HepG2 (cell line): Measurements from ENCODE around the gene MLLT10. TPM values are rescaled to one million over a fixed set of nuclear protein-coding genes. Genes with fewer than 3 reads are reported as not detected.

Experiments used
- BCL6 ChIP-seq: IDR thresholded peaks from 2 replicates; pipeline ENCODE4 v1.6.1; 2016; ENCODE audit warnings: missing genetic modification reagents, missing compliant biosample characterization
- ERF ChIP-seq: IDR thresholded peaks from 2 replicates; pipeline ENCODE4 v1.6.1; 2018; ENCODE audit warnings: missing biosample characterization, missing genetic modification reagents
- FOXK2 ChIP-seq: fragments of 450-650 bp; IDR thresholded peaks from 2 replicates; pipeline ENCODE4 v1.6.1; 2016
- FOXM1 ChIP-seq: sonication (generic); formaldehyde crosslinking; IDR thresholded peaks from 2 replicates; pipeline ENCODE4 v1.5.0; 2020; ENCODE audit warnings: missing genetic modification reagents
- HDAC1 ChIP-seq: sonication (generic); formaldehyde crosslinking; IDR thresholded peaks from 2 replicates; pipeline ENCODE4 v1.5.1; 2020; ENCODE audit warnings: mild to moderate bottlenecking, missing genetic modification reagents
- HOXD1 ChIP-seq: sonication (generic); formaldehyde crosslinking; IDR thresholded peaks from 2 replicates; pipeline ENCODE4 v1.5.0; 2020; ENCODE audit warnings: missing genetic modification reagents
- KLF15 ChIP-seq: sonication (generic); formaldehyde crosslinking; IDR thresholded peaks from 2 replicates; pipeline ENCODE4 v1.8.1; 2023; ENCODE audit warnings: borderline replicate concordance, mild to moderate bottlenecking, inconsistent platforms, missing genetic modification reagents, mixed read lengths
- PAWR ChIP-seq: sonication (generic); formaldehyde crosslinking; IDR thresholded peaks from 2 replicates; pipeline ENCODE4 v1.4.0; 2020; ENCODE audit warnings: missing genetic modification reagents, mild to moderate bottlenecking, borderline replicate concordance
- RFX5 ChIP-seq: IDR thresholded peaks from 2 replicates; pipeline ENCODE4 v1.6.1; 2011; ENCODE audit warnings: low read depth, low read length, improper control_type of control experiment
- SALL1 ChIP-seq: sonication (generic); formaldehyde crosslinking; IDR thresholded peaks from 2 replicates; pipeline ENCODE4 v1.8.0; 2022; ENCODE audit warnings: mild to moderate bottlenecking, missing genetic modification reagents
- SAP130 ChIP-seq: IDR thresholded peaks from 2 replicates; pipeline ENCODE4 v1.6.1; 2016; ENCODE audit warnings: low read depth
- SMAD9 ChIP-seq: sonication (generic); formaldehyde crosslinking; IDR thresholded peaks from 2 replicates; pipeline ENCODE4 v1.5.1; 2020; ENCODE audit warnings: mild to moderate bottlenecking, missing genetic modification reagents
- SP5 ChIP-seq: IDR thresholded peaks from 2 replicates; pipeline ENCODE4 v1.6.1; 2016; ENCODE audit warnings: low read depth, borderline replicate concordance
- ZBTB7B ChIP-seq: sonication (generic); formaldehyde crosslinking; IDR thresholded peaks from 2 replicates; pipeline ENCODE4 v1.4.0; 2020; ENCODE audit warnings: missing genetic modification reagents
- ZMYM4 ChIP-seq: sonication (generic); formaldehyde crosslinking; IDR thresholded peaks from 2 replicates; pipeline ENCODE4 v1.8.1; 2023; ENCODE audit warnings: mild to moderate bottlenecking, missing genetic modification reagents
- ZNF282 ChIP-seq: fragments of 450-650 bp; IDR thresholded peaks from 2 replicates; pipeline ENCODE4 v1.6.1; 2018; ENCODE audit not compliant: partially characterized antibody
- ZNF510 ChIP-seq: sonication (generic); formaldehyde crosslinking; IDR thresholded peaks from 2 replicates; pipeline ENCODE4 v1.4.0; 2020; ENCODE audit warnings: low read depth, mild to moderate bottlenecking, missing genetic modification reagents
- ZSCAN21 ChIP-seq: sonication (generic); formaldehyde crosslinking; IDR thresholded peaks from 2 replicates; pipeline ENCODE4 v1.8.0; 2022; ENCODE audit warnings: mild to moderate bottlenecking, missing genetic modification reagents, moderate library complexity, borderline replicate concordance
- polyA plus RNA-seq, 8 experiments: library from polyadenylated mRNA; depleted of rRNA in 3 of 8; stranded (reverse) in 7 of 8; unstranded in 1 of 8; fragments of >200 nt; fragmentation: Illumina TruSeq in 4 of 8; extraction: Trizol in 4 of 8; gene quantifications; 2 replicates each; pipeline versions ENCODE4 v1.2.1 to v1.2.3, GENCODE V29; 2011 to 2016; ENCODE audit warnings: low read depth in 4 of 8, missing spikeins in 1 of 8, mixed read lengths in 1 of 8; ENCODE audit not compliant: insufficient read depth in 1 of 8
- total RNA-seq, 5 experiments: library from RNA; depleted of rRNA; stranded (reverse); fragments of >200 nt; fragmentation: Illumina TruSeq; extraction: Trizol; gene quantifications; 2 replicates each; pipeline ENCODE4 v1.2.3, GENCODE V29; 2016; ENCODE audit warnings: low read depth in 1 of 5
- TF ChIP-seq, protein P1 (sequence below): IDR thresholded peaks from 2 replicates; pipeline ENCODE4 v1.6.1; 2016; ENCODE audit warnings: mild to moderate bottlenecking
- TF ChIP-seq, protein P2 (sequence below): sonication (generic); formaldehyde crosslinking; IDR thresholded peaks from 2 replicates; pipeline ENCODE4 v1.9.0; 2021; ENCODE audit warnings: missing genetic modification reagents, borderline replicate concordance
- TF ChIP-seq, protein P3 (sequence below): sonication (generic); formaldehyde crosslinking; IDR thresholded peaks from 2 replicates; pipeline ENCODE4 v1.4.0; 2020; ENCODE audit warnings: mild to moderate bottlenecking, missing genetic modification reagents

The MLLT10 gene
- total and polyA plus RNA-seq, 2 of the 13 experiments (the other 11 are each of a cell fraction or from before 2014, with no cell fraction given), result 51.3 to 84.1 TPM

DNA sequence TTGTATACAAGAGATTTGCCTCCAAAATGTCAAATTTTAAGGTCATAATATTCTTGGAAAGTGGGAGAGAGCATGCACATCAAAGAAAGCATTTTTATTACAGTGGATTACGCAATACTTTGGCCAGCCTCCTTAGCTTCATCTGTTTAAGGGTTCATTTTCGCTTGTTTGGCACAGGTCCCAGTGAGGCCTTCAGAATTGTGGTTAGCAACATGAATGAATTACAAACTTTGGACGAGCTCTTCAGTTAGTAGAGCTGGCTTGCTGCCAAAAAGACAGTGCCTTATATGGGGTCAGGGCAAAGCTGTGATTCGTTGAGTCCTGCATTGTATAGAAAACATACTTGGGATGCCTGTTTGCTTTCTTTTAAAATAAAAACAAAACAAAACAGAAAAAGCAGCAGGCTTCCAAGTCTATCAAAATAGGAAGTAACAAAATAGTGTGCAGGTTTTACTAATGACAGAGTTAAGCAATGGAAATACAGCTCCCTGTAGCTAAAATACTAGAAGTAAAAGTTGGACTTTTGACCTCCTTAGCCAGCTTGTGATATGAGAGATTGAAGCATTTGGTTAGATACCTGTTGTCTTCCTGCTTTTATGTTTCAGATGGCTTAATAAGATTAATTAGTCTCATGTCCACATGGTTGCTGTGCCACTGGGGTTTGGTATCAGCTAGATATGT is 190.8 kb downstream of the MLLT10 start (continued):
- 0 out of 2 replicates have a peak, but pooled peaks have one; percentile 30 for TF ChIP-seq SP5 (CRISPR knock-in tag)
- no peak for TF ChIP-seq FOXK2
- TF ChIP-seq ZMYM4 (CRISPR knock-in tag), result peak; percentile 74
- TF ChIP-seq PAWR (CRISPR knock-in tag), result no peak
- no peak for TF ChIP-seq FOXM1 (CRISPR knock-in tag)
- TF ChIP-seq SALL1 (CRISPR knock-in tag), result peak; percentile 73; the same call in 1 of the 2 replicates
- TF ChIP-seq ZNF282, result no peak
- no peak for TF ChIP-seq ZNF510 (CRISPR knock-in tag)
- no peak for TF ChIP-seq KLF15
- TF ChIP-seq, protein P1, sequence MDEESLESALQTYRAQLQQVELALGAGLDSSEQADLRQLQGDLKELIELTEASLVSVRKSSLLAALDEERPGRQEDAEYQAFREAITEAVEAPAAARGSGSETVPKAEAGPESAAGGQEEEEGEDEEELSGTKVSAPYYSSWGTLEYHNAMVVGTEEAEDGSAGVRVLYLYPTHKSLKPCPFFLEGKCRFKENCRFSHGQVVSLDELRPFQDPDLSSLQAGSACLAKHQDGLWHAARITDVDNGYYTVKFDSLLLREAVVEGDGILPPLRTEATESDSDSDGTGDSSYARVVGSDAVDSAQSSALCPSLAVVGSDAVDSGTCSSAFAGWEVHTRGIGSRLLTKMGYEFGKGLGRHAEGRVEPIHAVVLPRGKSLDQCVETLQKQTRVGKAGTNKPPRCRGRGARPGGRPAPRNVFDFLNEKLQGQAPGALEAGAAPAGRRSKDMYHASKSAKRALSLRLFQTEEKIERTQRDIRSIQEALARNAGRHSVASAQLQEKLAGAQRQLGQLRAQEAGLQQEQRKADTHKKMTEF (CRISPR knock-in tag), result peak; percentile 63
- no peak for TF ChIP-seq HOXD1 (CRISPR knock-in tag)
- TF ChIP-seq, protein P2, sequence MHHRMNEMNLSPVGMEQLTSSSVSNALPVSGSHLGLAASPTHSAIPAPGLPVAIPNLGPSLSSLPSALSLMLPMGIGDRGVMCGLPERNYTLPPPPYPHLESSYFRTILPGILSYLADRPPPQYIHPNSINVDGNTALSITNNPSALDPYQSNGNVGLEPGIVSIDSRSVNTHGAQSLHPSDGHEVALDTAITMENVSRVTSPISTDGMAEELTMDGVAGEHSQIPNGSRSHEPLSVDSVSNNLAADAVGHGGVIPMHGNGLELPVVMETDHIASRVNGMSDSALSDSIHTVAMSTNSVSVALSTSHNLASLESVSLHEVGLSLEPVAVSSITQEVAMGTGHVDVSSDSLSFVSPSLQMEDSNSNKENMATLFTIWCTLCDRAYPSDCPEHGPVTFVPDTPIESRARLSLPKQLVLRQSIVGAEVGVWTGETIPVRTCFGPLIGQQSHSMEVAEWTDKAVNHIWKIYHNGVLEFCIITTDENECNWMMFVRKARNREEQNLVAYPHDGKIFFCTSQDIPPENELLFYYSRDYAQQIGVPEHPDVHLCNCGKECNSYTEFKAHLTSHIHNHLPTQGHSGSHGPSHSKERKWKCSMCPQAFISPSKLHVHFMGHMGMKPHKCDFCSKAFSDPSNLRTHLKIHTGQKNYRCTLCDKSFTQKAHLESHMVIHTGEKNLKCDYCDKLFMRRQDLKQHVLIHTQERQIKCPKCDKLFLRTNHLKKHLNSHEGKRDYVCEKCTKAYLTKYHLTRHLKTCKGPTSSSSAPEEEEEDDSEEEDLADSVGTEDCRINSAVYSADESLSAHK (CRISPR knock-in tag), result no peak
- TF ChIP-seq ERF (CRISPR knock-in tag), result 0 out of 2 replicates have a peak, but pooled peaks have one; percentile 48
- no peak for TF ChIP-seq ZBTB7B (CRISPR knock-in tag)
- TF ChIP-seq BCL6, result peak; percentile 99
- TF ChIP-seq RFX5, result peak; percentile 51; the same call in 1 of the 2 replicates
- TF ChIP-seq, protein P3, sequence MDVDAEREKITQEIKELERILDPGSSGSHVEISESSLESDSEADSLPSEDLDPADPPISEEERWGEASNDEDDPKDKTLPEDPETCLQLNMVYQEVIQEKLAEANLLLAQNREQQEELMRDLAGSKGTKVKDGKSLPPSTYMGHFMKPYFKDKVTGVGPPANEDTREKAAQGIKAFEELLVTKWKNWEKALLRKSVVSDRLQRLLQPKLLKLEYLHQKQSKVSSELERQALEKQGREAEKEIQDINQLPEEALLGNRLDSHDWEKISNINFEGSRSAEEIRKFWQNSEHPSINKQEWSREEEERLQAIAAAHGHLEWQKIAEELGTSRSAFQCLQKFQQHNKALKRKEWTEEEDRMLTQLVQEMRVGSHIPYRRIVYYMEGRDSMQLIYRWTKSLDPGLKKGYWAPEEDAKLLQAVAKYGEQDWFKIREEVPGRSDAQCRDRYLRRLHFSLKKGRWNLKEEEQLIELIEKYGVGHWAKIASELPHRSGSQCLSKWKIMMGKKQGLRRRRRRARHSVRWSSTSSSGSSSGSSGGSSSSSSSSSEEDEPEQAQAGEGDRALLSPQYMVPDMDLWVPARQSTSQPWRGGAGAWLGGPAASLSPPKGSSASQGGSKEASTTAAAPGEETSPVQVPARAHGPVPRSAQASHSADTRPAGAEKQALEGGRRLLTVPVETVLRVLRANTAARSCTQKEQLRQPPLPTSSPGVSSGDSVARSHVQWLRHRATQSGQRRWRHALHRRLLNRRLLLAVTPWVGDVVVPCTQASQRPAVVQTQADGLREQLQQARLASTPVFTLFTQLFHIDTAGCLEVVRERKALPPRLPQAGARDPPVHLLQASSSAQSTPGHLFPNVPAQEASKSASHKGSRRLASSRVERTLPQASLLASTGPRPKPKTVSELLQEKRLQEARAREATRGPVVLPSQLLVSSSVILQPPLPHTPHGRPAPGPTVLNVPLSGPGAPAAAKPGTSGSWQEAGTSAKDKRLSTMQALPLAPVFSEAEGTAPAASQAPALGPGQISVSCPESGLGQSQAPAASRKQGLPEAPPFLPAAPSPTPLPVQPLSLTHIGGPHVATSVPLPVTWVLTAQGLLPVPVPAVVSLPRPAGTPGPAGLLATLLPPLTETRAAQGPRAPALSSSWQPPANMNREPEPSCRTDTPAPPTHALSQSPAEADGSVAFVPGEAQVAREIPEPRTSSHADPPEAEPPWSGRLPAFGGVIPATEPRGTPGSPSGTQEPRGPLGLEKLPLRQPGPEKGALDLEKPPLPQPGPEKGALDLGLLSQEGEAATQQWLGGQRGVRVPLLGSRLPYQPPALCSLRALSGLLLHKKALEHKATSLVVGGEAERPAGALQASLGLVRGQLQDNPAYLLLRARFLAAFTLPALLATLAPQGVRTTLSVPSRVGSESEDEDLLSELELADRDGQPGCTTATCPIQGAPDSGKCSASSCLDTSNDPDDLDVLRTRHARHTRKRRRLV (CRISPR knock-in tag), result no peak
- peak; percentile 47; the same call in 1 of the 2 replicates for TF ChIP-seq HDAC1
- TF ChIP-seq ZSCAN21 (CRISPR knock-in tag), result no peak
- TF ChIP-seq SMAD9, result no peak
- TF ChIP-seq SAP130 (CRISPR knock-in tag), result peak; percentile 76
